GM21526 (cell line): ENCODE results near the gene NTSR2.
"Not testable (repeated sequence)": the region's sequence is repeated elsewhere in the genome, so short reads cannot be mapped to it uniquely, and the experiment has no call there.

Experiments
- ATAC-seq: cut with Tn5 transposase; IDR thresholded peaks from one replicate; pipeline ENCODE4 v1.9.1; 2021; ENCODE audit warnings: moderate library complexity; ENCODE audit not compliant: unreplicated experiment, low FRiP score

The NTSR2 gene

GRCh38 chr2:11680182-11680900 is 10.3 kb upstream of the NTSR2 start:
- no peak for ATAC-seq

- no peak for ATAC-seq
These were observed 9.6 kb upstream of the NTSR2 start for GRCh38 chr2:11679486-11680181.

GRCh38 chr2:11679016-11679415 is 9.0 kb upstream of the NTSR2 start:
- ATAC-seq, result no peak

GRCh38 chr2:11678306-11678960 is 8.4 kb upstream of the NTSR2 start:
- no peak for ATAC-seq

GRCh38 chr2:11677136-11678055 is 7.4 kb upstream of the NTSR2 start:
- no peak for ATAC-seq

GRCh38 chr2:11676640-11677039 is 6.6 kb upstream of the NTSR2 start:
- no peak for ATAC-seq

- no peak for ATAC-seq
These were observed 5.6 kb upstream of the NTSR2 start for GRCh38 chr2:11675423-11676112.

- ATAC-seq, result no peak
These were observed 5.0 kb upstream of the NTSR2 start for GRCh38 chr2:11674983-11675382.

- ATAC-seq, result no peak
These were observed 2.4 kb upstream of the NTSR2 start for GRCh38 chr2:11672407-11672806.

- no peak for ATAC-seq
These were observed 1.9 kb downstream of the NTSR2 start for GRCh38 chr2:11667866-11668637.

GRCh38 chr2:11667194-11667593 is 2.8 kb downstream of the NTSR2 start:
- no peak for ATAC-seq

- no peak for ATAC-seq
These were observed 4.3 kb downstream of the NTSR2 start for GRCh38 chr2:11665510-11666362.

- ATAC-seq, result no peak
These were observed 5.0 kb downstream of the NTSR2 start for GRCh38 chr2:11665028-11665427.

- ATAC-seq, result no peak
These were observed 6.6 kb downstream of the NTSR2 start for GRCh38 chr2:11663427-11663826.

- no peak for ATAC-seq
These were observed 7.1 kb downstream of the NTSR2 start for GRCh38 chr2:11662882-11663281.

GRCh38 chr2:11661891-11662435 is 8.0 kb downstream of the NTSR2 start:
- no peak for ATAC-seq

- not testable (repeated sequence) for ATAC-seq
These were observed 9.6 kb downstream of the NTSR2 start for GRCh38 chr2:11660396-11660795.

- no peak for ATAC-seq
These were observed 10.1 kb downstream of the NTSR2 start for GRCh38 chr2:11659851-11660250.
